Uterus (tissue), 2 donors: ENCODE measurements around the gene SAXO1.

Source experiments
- POLR2A ChIP-seq, 2 donors: fragments of 450-650 bp; IDR thresholded peaks; one replicate each; pipeline ENCODE4 v1.6.1; 2016; ENCODE audit warnings: antibody characterized with exemption in 2 of 2, mild to moderate bottlenecking in 1 of 2, moderate library complexity in 1 of 2
- TF ChIP-seq, protein P1 (sequence below), 4 experiments: fragments of 200-600 bp in 2 of 4; fragments of 450-650 bp in 2 of 4; sonication (generic) in 2 of 4; IDR thresholded peaks; one replicate each; pipeline ENCODE4 v1.5.1; 2016 to 2019; ENCODE audit warnings: antibody characterized with exemption in 4 of 4, mild to moderate bottlenecking in 2 of 4, moderate library complexity in 1 of 4

DNA sequence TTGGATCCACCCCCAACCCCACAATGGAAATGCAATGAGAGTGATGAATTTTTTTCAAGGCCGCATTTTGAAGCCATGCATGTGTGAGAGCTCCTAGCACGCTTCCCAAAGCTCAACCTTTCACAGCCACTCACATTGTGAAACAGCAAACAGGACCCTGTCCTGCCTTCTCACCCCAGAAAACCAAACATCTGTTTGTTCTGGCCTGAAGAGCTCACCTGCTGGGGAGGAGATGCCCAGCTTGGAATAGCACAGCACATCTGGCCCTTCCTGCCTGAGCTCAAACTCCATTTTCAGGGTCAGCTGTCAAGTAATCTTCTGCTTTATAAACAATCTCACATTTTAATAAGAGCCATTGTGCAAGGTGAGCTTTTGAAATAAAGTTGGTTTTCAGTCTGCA is 54.8 kb downstream of the SAXO1 start:
- TF ChIP-seq POLR2A (IDR thresholded peaks at IDR 0.05) = no peak
- TF ChIP-seq, protein P1, sequence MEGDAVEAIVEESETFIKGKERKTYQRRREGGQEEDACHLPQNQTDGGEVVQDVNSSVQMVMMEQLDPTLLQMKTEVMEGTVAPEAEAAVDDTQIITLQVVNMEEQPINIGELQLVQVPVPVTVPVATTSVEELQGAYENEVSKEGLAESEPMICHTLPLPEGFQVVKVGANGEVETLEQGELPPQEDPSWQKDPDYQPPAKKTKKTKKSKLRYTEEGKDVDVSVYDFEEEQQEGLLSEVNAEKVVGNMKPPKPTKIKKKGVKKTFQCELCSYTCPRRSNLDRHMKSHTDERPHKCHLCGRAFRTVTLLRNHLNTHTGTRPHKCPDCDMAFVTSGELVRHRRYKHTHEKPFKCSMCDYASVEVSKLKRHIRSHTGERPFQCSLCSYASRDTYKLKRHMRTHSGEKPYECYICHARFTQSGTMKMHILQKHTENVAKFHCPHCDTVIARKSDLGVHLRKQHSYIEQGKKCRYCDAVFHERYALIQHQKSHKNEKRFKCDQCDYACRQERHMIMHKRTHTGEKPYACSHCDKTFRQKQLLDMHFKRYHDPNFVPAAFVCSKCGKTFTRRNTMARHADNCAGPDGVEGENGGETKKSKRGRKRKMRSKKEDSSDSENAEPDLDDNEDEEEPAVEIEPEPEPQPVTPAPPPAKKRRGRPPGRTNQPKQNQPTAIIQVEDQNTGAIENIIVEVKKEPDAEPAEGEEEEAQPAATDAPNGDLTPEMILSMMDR (IDR thresholded peaks at IDR 0.05) = no peak
